Measurements from ENCODE around the gene ADCK1.
"Not testable (repeated sequence)": the region's sequence is repeated elsewhere in the genome, so short reads cannot be mapped to it uniquely, and the experiment has no call there.

Gene ADCK1

DNA sequence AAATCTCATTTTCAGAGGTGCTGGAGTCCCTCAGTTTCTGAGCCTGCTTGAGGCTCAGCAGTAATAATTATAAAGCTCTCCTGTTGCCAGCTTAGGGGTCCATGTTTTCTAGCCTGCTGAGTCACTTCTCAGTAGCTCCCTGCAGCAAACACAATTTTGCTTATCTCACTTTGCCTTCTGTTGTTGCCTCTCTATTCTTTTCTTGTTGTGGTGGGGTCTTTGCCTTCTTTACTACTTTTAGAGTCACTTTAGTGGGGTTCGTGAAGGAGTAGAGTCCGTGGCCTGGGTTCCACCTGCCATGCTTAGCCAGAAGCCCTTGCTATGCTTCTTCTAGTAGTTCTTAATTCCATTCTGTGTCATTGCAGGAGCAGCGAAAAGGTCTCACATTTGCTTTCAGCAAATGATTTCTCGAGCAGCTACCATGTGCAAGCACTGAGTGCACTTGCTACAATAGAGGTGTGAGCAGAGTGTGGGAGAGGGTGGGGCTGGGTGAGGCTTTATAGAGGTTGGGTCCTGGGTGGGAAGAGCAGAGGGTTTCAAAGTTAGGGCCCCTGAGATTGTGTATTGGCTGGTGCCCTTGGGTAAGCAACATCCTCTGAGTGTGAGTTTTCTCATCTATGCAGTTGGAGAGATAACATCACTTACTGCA lies 114.3 kb downstream of the ADCK1 start:
- Histone ChIP-seq H3K9me3 (ENCODE audit: control insufficient read depth, low read length) (no peaks in the 10 kb centered on the region), H3K36me3 (ENCODE audit: control insufficient read depth, insufficient read depth, low read length) (no peaks in the 10 kb centered on the region), H3K9ac (ENCODE audit: low read length) (no peak overlapping the region), H3K4me1 (ENCODE audit: control insufficient read depth, insufficient read depth, low read length) (peaks cover 17% of the 10 kb centered on the region), H3K27me3 (ENCODE audit: control insufficient read depth, insufficient read depth, low read length) (no peaks in the 10 kb centered on the region), H3K4me3 (ENCODE audit: low read length) (no peak overlapping the region)

DNA sequence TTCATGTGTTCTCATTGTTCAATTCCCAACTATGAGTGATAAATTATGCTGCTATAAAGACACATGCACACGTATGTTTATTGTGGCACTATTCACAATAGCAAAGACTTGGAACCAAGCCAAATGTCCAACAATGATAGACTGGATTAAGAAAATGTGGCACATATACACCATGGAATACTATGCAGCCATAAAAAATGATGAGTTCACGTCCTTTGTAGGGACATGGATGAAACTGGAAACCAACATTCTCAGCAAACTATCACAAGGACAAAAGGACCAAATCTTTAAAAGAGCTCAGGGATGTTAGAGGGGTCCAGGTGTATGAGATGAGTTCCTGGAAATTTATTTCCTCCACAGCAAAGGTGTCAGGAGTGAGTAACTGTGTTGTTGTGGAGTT lies 115.5 kb downstream of the ADCK1 start:
- not testable (repeated sequence) for H3K4me1 ChIP-seq (ENCODE audit: control insufficient read depth, insufficient read depth, low read length); H3K36me3 ChIP-seq (ENCODE audit: control insufficient read depth, insufficient read depth, low read length); H3K27me3 ChIP-seq (ENCODE audit: control insufficient read depth, insufficient read depth, low read length); H3K9me3 ChIP-seq (ENCODE audit: control insufficient read depth, low read length); H3K4me3 ChIP-seq (ENCODE audit: low read length); H3K9ac ChIP-seq (ENCODE audit: low read length)

GRCh38 chr14:77917491-77918201 lies 117.7 kb downstream of the ADCK1 start:
- Histone ChIP-seq H3K9me3 (ENCODE audit: control insufficient read depth, low read length) (no peaks in the 10 kb centered on the region), H3K36me3 (ENCODE audit: control insufficient read depth, insufficient read depth, low read length) (no peaks in the 10 kb centered on the region), H3K4me3 (ENCODE audit: low read length) (no peak overlapping the region), H3K4me1 (ENCODE audit: control insufficient read depth, insufficient read depth, low read length) (no peaks in the 10 kb centered on the region), H3K9ac (ENCODE audit: low read length) (no peak overlapping the region), H3K27me3 (ENCODE audit: control insufficient read depth, insufficient read depth, low read length) (no peaks in the 10 kb centered on the region)

DNA sequence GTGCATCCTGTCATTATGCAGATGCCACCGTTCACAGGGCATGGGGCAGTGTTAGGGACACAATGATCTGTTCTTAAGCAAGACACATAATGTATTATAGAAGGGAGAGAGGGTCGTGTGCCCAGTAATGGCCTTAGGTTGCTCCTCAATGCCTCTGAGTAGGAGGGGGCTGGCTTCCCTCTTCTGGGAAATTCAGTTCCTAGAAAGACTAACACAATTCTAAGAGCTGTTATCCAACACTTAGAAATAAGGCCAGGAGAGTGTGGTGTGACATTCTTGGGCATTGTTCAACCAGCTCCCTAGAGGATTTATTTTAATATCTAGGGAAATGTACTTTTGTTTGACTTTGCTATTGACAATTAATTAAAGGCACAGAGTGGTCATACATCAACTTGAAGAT lies 118.5 kb downstream of the ADCK1 start:
- Histone ChIP-seq H3K4me1 (ENCODE audit: control insufficient read depth, insufficient read depth, low read length) (no peaks in the 10 kb centered on the region), H3K36me3 (ENCODE audit: control insufficient read depth, insufficient read depth, low read length) (no peaks in the 10 kb centered on the region), H3K27me3 (ENCODE audit: control insufficient read depth, insufficient read depth, low read length) (no peaks in the 10 kb centered on the region), H3K9ac (ENCODE audit: low read length) (no peak overlapping the region), H3K9me3 (ENCODE audit: control insufficient read depth, low read length) (no peaks in the 10 kb centered on the region), H3K4me3 (ENCODE audit: low read length) (no peak overlapping the region)

DNA sequence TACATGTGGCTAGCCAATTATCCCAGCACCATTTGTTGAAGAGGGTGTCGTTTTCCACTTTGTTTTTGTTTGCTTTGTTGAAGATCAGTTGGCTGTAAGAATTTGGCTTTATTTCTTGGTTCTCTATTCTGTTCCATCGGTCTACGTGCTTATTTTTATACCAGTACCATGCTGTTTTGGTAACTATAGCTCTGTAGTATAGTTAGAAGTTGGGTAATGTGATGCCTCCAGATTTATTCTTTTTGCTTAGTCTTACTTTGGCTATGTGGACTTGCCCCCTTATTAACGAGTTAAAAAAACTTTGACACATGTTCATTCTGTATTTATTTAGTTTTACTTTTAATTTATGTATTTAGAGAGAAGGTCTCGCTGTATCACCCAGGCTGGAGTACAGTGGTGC lies 120.4 kb downstream of the ADCK1 start:
- H3K9ac ChIP-seq (ENCODE audit: low read length), result no peak overlapping the region
- H3K4me1 ChIP-seq (ENCODE audit: control insufficient read depth, insufficient read depth, low read length), result no peaks in the 10 kb centered on the region
- no peaks in the 10 kb centered on the region for H3K36me3 ChIP-seq (ENCODE audit: control insufficient read depth, insufficient read depth, low read length)
- H3K9me3 ChIP-seq (ENCODE audit: control insufficient read depth, low read length), result no peaks in the 10 kb centered on the region
- no peaks in the 10 kb centered on the region for H3K27me3 ChIP-seq (ENCODE audit: control insufficient read depth, insufficient read depth, low read length)
- no peak overlapping the region for H3K4me3 ChIP-seq (ENCODE audit: low read length)

GRCh38 chr14:77921818-77922217 lies 121.9 kb downstream of the ADCK1 start:
- Histone ChIP-seq H3K9me3 (ENCODE audit: control insufficient read depth, low read length) (no peaks in the 10 kb centered on the region), H3K36me3 (ENCODE audit: control insufficient read depth, insufficient read depth, low read length) (no peaks in the 10 kb centered on the region)

DNA sequence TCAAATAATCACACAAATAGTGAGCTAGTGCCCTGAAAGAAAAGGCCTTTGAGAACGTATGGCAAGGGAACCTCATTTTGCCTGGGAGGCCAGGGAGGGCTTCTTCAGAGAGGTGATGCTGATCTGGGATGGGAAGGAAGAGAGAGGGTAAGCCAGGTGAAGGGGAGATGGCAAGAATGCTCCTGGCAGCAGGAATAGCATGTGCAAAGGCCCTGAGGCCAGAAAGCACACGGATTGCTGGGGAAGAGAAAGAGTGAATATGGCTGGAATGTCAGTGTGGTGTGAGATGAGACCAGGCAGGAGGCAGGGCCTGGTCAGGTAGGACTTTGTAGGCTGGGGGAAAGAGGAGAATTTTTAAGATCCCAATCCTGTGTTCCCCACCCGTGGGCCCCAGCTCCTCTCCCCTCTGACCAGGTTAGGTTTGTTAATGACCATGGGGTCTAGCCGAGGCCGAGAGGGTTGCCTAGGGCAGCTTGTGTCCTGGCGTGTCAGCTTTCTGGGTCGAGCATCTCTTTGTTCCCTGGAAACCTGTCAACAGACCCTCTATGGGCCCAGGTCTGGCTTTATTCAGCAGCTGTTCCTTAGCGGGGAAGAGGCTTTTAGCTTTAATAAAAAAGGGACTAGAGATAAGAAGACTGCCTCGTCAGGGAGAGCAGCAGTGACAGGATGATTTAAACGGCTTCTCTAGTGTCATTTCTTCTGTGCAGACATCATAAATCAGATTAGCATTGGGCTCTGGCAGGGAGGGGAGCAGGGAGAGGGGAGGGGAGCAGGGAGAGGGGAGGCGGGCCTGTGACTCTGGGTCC lies 123.4 kb downstream of the ADCK1 start:
- H3K36me3 ChIP-seq (ENCODE audit: control insufficient read depth, insufficient read depth, low read length), result no peaks in the 10 kb centered on the region
- no peaks in the 10 kb centered on the region for H3K27me3 ChIP-seq (ENCODE audit: control insufficient read depth, insufficient read depth, low read length)
- no peak overlapping the region for H3K4me3 ChIP-seq (ENCODE audit: low read length)
- no peaks in the 10 kb centered on the region for H3K4me1 ChIP-seq (ENCODE audit: control insufficient read depth, insufficient read depth, low read length)
- no peaks in the 10 kb centered on the region for H3K9me3 ChIP-seq (ENCODE audit: control insufficient read depth, low read length)
- H3K9ac ChIP-seq (ENCODE audit: low read length), result no peak overlapping the region

More at GRCh38 chr14:77921818-77922217, 121.9 kb downstream of the ADCK1 start:
- Histone ChIP-seq H3K27me3 (ENCODE audit: control insufficient read depth, insufficient read depth, low read length) (no peaks in the 10 kb centered on the region), H3K9ac (ENCODE audit: low read length) (no peak overlapping the region), H3K4me1 (ENCODE audit: control insufficient read depth, insufficient read depth, low read length) (no peaks in the 10 kb centered on the region), H3K4me3 (ENCODE audit: low read length) (no peak overlapping the region)

- Histone ChIP-seq H3K36me3 (ENCODE audit: control insufficient read depth, insufficient read depth, low read length) (no peaks in the 10 kb centered on the region), H3K4me3 (ENCODE audit: low read length) (no peak overlapping the region), H3K9me3 (ENCODE audit: control insufficient read depth, low read length) (no peaks in the 10 kb centered on the region), H3K4me1 (ENCODE audit: control insufficient read depth, insufficient read depth, low read length) (no peaks in the 10 kb centered on the region), H3K9ac (ENCODE audit: low read length) (no peak overlapping the region), H3K27me3 (ENCODE audit: control insufficient read depth, insufficient read depth, low read length) (no peaks in the 10 kb centered on the region)
Measured at GRCh38 chr14:77924141-77924948, 124.4 kb downstream of the ADCK1 start.

DNA sequence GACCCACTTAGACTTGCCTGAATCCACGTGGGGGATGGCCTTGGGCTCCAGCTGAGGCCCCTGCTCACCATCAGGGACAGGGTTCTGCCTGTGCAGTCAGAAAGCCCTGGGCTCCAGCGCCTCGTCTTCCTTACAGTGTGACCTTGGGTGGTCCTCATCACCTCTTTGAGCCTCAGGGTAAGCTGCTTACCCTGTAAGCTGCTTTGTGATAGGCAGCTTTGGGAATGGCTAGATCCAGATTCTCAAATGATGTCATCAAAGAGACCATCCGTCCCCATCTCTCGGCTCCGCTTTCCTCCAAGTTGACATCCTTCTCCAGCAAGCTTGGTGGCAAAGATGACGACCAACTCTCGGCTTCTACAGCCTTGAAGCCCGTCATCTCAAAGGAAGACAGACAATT lies 127.0 kb downstream of the ADCK1 start:
- Histone ChIP-seq H3K4me3 (ENCODE audit: low read length) (no peak overlapping the region), H3K27me3 (ENCODE audit: control insufficient read depth, insufficient read depth, low read length) (no peaks in the 10 kb centered on the region), H3K4me1 (ENCODE audit: control insufficient read depth, insufficient read depth, low read length) (no peaks in the 10 kb centered on the region), H3K36me3 (ENCODE audit: control insufficient read depth, insufficient read depth, low read length) (no peaks in the 10 kb centered on the region), H3K9ac (ENCODE audit: low read length) (no peak overlapping the region), H3K9me3 (ENCODE audit: control insufficient read depth, low read length) (no peaks in the 10 kb centered on the region)

- no peaks in the 10 kb centered on the region for H3K9me3 ChIP-seq (ENCODE audit: control insufficient read depth, low read length)
- no peaks in the 10 kb centered on the region for H3K36me3 ChIP-seq (ENCODE audit: control insufficient read depth, insufficient read depth, low read length)
- H3K9ac ChIP-seq (ENCODE audit: low read length), result no peak overlapping the region
- no peak overlapping the region for H3K4me3 ChIP-seq (ENCODE audit: low read length)
- H3K27me3 ChIP-seq (ENCODE audit: control insufficient read depth, insufficient read depth, low read length), result no peaks in the 10 kb centered on the region
- H3K4me1 ChIP-seq (ENCODE audit: control insufficient read depth, insufficient read depth, low read length), result no peaks in the 10 kb centered on the region
Measured at GRCh38 chr14:77931441-77931840, 131.5 kb downstream of the ADCK1 start.

DNA sequence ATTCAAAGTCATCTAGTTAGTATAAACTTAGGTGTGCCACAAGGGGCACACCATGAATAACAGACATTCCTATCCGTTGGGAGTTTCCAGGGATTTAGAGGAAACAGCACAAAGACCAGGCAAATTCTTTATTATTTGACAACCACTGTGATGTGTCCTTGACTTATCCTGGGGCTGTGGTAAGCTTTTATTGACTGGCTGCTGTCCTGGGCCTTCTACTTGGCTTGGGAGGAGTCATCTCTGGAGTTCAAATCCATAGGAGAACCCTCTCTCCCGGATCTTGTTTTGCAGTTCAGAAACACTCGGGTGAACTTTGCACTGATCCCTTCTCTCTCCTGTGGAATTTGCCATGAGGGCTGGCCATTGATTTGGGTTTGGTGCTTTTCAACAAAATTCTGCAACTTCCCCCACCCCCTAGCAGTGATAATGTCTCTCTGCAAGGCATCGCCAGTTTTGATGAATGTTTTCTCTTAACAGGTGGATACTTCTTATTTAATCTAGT lies 136.3 kb downstream of the ADCK1 start:
- Histone ChIP-seq H3K27me3 (ENCODE audit: control insufficient read depth, insufficient read depth, low read length) (no peaks in the 10 kb centered on the region), H3K36me3 (ENCODE audit: control insufficient read depth, insufficient read depth, low read length) (no peaks in the 10 kb centered on the region), H3K4me3 (ENCODE audit: low read length) (no peak overlapping the region), H3K4me1 (ENCODE audit: control insufficient read depth, insufficient read depth, low read length) (no peaks in the 10 kb centered on the region), H3K9me3 (ENCODE audit: control insufficient read depth, low read length) (no peaks in the 10 kb centered on the region), H3K9ac (ENCODE audit: low read length) (no peak overlapping the region)

All from mucosa of stomach (tissue), 1 donor.